Measurements from ENCODE around the gene INPP5D.

Gene INPP5D

DNA sequence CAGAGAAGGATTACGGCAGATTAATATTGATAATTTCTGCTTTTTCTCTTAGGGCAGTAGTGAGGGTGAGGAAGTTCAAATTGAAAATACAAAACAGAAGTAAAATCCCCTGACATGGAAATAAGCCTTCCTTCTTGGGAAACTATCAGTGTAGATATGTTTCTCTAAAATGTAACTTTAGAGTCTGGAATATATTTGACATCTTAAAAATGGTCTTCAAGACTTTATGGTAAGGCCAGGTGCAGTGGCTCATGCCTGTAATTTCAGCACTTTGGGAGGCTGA, 33.0 kb downstream of the INPP5D start:
- Histone ChIP-seq H3K4me2 (ENCODE audit: low read depth, low read length, poor library complexity, severe bottlenecking) (peak overlapping the region; percentile 3), H3K27me3 (ENCODE audit: low read length) (no peaks in the 10 kb centered on the region)

DNA sequence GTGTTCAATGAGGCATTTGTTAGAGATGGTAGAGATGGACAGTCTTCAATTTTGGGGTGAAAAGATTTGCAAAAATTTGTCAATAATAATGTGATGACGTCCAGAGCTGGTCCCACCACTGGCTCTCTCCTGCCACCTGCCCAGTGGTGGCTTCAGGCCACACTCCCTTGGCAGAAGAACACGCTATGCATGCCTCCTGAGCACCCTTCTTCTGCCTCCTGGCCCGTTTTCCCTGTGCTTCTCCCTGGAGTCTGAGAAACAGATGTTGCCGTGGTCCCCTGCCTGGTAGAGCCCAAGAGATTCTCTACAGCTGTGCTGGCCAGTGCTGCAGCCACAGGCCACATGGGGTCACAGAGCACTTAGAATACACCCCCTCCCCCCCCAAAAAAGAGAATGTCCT, 33.6 kb downstream of the INPP5D start:
- Histone ChIP-seq H3K9me3 (ENCODE audit: insufficient read depth, low read length) (no peaks in the 10 kb centered on the region), H3K27me3 (ENCODE audit: low read length) (no peaks in the 10 kb centered on the region), H3K27ac (ENCODE audit: low read depth, low read length) (no peak overlapping the region; the same call in 1 of the 2 replicates), H3K4me2 (ENCODE audit: low read depth, low read length, poor library complexity, severe bottlenecking) (no peak overlapping the region), H2AFZ (ENCODE audit: low read depth, low read length, severe bottlenecking) (no peak overlapping the region), H4K20me1 (ENCODE audit: low read depth, low read length) (no peaks in the 10 kb centered on the region), H3K9me2 (replicated peaks; ENCODE audit: insufficient read depth, low read length) (no peaks in the 10 kb centered on the region), H3K36me3 (ENCODE audit: low read length) (no peaks in the 10 kb centered on the region; the same call in 1 of the 2 replicates), H3K79me2 (ENCODE audit: insufficient read depth, low read length) (peaks cover 91% of the 10 kb centered on the region), H3F3A (ENCODE audit: insufficient read depth) (peaks cover 38% of the 10 kb centered on the region), H3K9ac (ENCODE audit: low read length) (no peak overlapping the region), H3K4me3 (ENCODE audit: insufficient read depth, low read length, poor library complexity, severe bottlenecking) (no peak overlapping the region)
- TF ChIP-seq, protein P1, sequence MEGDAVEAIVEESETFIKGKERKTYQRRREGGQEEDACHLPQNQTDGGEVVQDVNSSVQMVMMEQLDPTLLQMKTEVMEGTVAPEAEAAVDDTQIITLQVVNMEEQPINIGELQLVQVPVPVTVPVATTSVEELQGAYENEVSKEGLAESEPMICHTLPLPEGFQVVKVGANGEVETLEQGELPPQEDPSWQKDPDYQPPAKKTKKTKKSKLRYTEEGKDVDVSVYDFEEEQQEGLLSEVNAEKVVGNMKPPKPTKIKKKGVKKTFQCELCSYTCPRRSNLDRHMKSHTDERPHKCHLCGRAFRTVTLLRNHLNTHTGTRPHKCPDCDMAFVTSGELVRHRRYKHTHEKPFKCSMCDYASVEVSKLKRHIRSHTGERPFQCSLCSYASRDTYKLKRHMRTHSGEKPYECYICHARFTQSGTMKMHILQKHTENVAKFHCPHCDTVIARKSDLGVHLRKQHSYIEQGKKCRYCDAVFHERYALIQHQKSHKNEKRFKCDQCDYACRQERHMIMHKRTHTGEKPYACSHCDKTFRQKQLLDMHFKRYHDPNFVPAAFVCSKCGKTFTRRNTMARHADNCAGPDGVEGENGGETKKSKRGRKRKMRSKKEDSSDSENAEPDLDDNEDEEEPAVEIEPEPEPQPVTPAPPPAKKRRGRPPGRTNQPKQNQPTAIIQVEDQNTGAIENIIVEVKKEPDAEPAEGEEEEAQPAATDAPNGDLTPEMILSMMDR (IDR thresholded peaks at IDR 0.05; ENCODE audit: insufficient read depth, low read length, poor library complexity, severe bottlenecking): no peak
- no peak for TF ChIP-seq EZH2phosphoT487 (conservative IDR thresholded peaks at IDR 0.05; ENCODE audit: low read length)

More for the DNA sequence above, 33.0 kb downstream of the INPP5D start:
- Histone ChIP-seq H3K9ac (ENCODE audit: low read length) (no peak overlapping the region), H3K79me2 (ENCODE audit: insufficient read depth, low read length) (peaks cover 91% of the 10 kb centered on the region), H3K9me3 (ENCODE audit: insufficient read depth, low read length) (no peaks in the 10 kb centered on the region), H4K20me1 (ENCODE audit: low read depth, low read length) (no peaks in the 10 kb centered on the region), H3K36me3 (ENCODE audit: low read length) (peaks cover 4% of the 10 kb centered on the region; the same call in 1 of the 2 replicates), H3F3A (ENCODE audit: insufficient read depth) (peaks cover 33% of the 10 kb centered on the region), H3K27ac (ENCODE audit: low read depth, low read length) (peak overlapping the region; percentile 53; the same call in 1 of the 2 replicates), H3K9me2 (replicated peaks; ENCODE audit: insufficient read depth, low read length) (no peaks in the 10 kb centered on the region), H2AFZ (ENCODE audit: low read depth, low read length, severe bottlenecking) (no peak overlapping the region), H3K4me3 (ENCODE audit: insufficient read depth, low read length, poor library complexity, severe bottlenecking) (no peak overlapping the region)
- no peak for TF ChIP-seq EZH2phosphoT487 (conservative IDR thresholded peaks at IDR 0.05; ENCODE audit: low read length)
- TF ChIP-seq, protein P1 (IDR thresholded peaks at IDR 0.05; ENCODE audit: insufficient read depth, low read length, poor library complexity, severe bottlenecking): no peak

DNA sequence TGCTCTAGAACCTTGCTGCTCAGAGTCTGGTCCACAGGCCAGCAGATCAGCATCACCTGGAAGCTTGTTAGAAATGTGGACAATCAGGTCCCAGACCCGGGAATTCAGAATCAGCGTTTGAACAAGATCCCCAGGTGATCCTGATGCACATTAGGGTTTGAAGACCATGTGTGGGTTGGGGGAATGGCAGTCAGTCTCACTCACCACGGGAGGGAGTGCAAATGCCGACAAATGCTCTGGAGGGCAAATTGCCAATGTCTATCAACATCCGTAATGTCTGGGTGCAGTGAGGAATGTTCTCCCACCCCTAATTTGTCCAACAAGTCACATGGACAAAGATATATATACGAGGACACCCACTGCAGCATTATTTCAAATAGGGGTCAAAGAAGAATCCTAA, 34.5 kb downstream of the INPP5D start:
- H2AFZ ChIP-seq (ENCODE audit: low read depth, low read length, severe bottlenecking): no peak overlapping the region
- H3K4me2 ChIP-seq (ENCODE audit: low read depth, low read length, poor library complexity, severe bottlenecking): no peak overlapping the region
- peak overlapping the region; percentile 28 for H3K27ac ChIP-seq (ENCODE audit: low read depth, low read length)
- no peak overlapping the region for H3K4me3 ChIP-seq (ENCODE audit: insufficient read depth, low read length, poor library complexity, severe bottlenecking)
- H3K9me2 ChIP-seq (replicated peaks; ENCODE audit: insufficient read depth, low read length): no peaks in the 10 kb centered on the region
- peaks cover 45% of the 10 kb centered on the region for H3F3A ChIP-seq (ENCODE audit: insufficient read depth)
- no peaks in the 10 kb centered on the region for H3K27me3 ChIP-seq (ENCODE audit: low read length)
- TF ChIP-seq, protein P1 (IDR thresholded peaks at IDR 0.05; ENCODE audit: insufficient read depth, low read length, poor library complexity, severe bottlenecking): no peak
- H3K9ac ChIP-seq (ENCODE audit: low read length): no peak overlapping the region
- H4K20me1 ChIP-seq (ENCODE audit: low read depth, low read length): no peaks in the 10 kb centered on the region
- peaks cover 4% of the 10 kb centered on the region; the same call in 1 of the 2 replicates for H3K36me3 ChIP-seq (ENCODE audit: low read length)
- H3K79me2 ChIP-seq (ENCODE audit: insufficient read depth, low read length): peaks cover 90% of the 10 kb centered on the region
- H3K9me3 ChIP-seq (ENCODE audit: insufficient read depth, low read length): no peaks in the 10 kb centered on the region

All from SU-DHL-6 (cell line).